Ovary (tissue), 9 donors: Measurements from ENCODE around the gene FAM13A. TPM values are rescaled to one million over a fixed set of nuclear protein-coding genes. Genes with fewer than 3 reads are reported as not detected.

Experiments
- DNase-seq, 5 donors: peaks; one replicate each; pipeline ENCODE4 v3.0.0-alpha.2; 2019 to 2020
- H3K27ac ChIP-seq, 2 donors: fragments of 200-600 bp; one replicate each; pipeline versions ENCODE4 v1.5.1 to v1.8.0; 2019 to 2022
- H3K27me3 ChIP-seq: fragments of 200-600 bp; one replicate; pipeline ENCODE4 v1.8.0; 2022
- H3K36me3 ChIP-seq: fragments of 200-600 bp; sonication (generic); one replicate; pipeline ENCODE4 v1.5.1; 2019
- H3K4me1 ChIP-seq: one replicate; pipeline ENCODE4 v1.8.1; 2013; ENCODE audit warnings: mild to moderate bottlenecking, moderate library complexity; ENCODE audit not compliant: insufficient read depth
- H3K4me3 ChIP-seq: fragments of 200-600 bp; sonication (generic); one replicate; pipeline ENCODE4 v1.5.1; 2017
- H3K9me3 ChIP-seq, 2 donors: fragments of 200-600 bp in 1 of 2; sonication (generic) in 1 of 2; one replicate each; pipeline versions ENCODE4 v1.5.1 to v1.8.1; 2013 to 2019; ENCODE audit warnings: mild to moderate bottlenecking in 1 of 2, moderate library complexity in 1 of 2
- EP300 ChIP-seq: sonication (generic); formaldehyde crosslinking; IDR thresholded peaks from one replicate; pipeline ENCODE4 v1.6.1; 2017; ENCODE audit warnings: antibody characterized with exemption
- POLR2A ChIP-seq: fragments of 450-650 bp; IDR thresholded peaks from one replicate; pipeline ENCODE4 v1.6.1; 2017; ENCODE audit warnings: antibody characterized with exemption, mild to moderate bottlenecking, moderate library complexity
- whole genome bisulfite sequencing, 3 donors: extraction: QIAGEN DNeasy Blood & Tissue Kit in 1 of 3; methylation state at CpG; one replicate each; pipeline versions ENCODE4 v1.1.5 to v1.1.7; 2013 to 2017; 5-methylcytosine and 5-hydroxymethylcytosine counted together
- intact Hi-C, 4 donors: fragments of 100-400 bp; cut with DNase I; formaldehyde crosslinking; loops; one replicate each; pipeline versions ENCODE4 v1.11.0 to v1.15.1; 2022 to 2023
- polyA plus RNA-seq, 2 donors: library from polyadenylated mRNA; stranded (reverse); fragments of 200-250 nt in 1 of 2; fragments of 350-450 nt in 1 of 2; fragmentation: Illumina TruSeq in 1 of 2; extraction: RNeasy Lipid Tissue Mini Kit (QIAGEN cat#74804) in 1 of 2; gene quantifications; one replicate each; pipeline ENCODE4 v1.2.3, GENCODE V29; 2013 to 2014
- total RNA-seq, 7 donors: library from RNA; depleted of rRNA in 2 of 7; stranded (reverse); fragments of >200 nt in 2 of 7; fragmentation: NEBNext Ultra II Directional in 3 of 7; extraction: Animal tissue kit (Norgen Biotek cat#: 25700) in 3 of 7; gene quantifications; one replicate each; pipeline versions ENCODE4 v1.1.0 to v1.2.4, GENCODE V29; 2016 to 2023
- TF ChIP-seq, protein P1 (sequence below), 3 donors: fragments of 450-650 bp in 2 of 3; fragments of 200-600 bp in 1 of 3; IDR thresholded peaks; one replicate each; pipeline versions ENCODE4 v1.5.1 to v1.8.0; 2016 to 2022; ENCODE audit warnings: antibody characterized with exemption in 3 of 3, mild to moderate bottlenecking in 1 of 3
- donor health status: DM: no; HTN: no; CAD: no; lungs with moderate emphysema.
- donor health status: DM: no; HTN: no; CAD: no.
- donor health status: Bipolar disorder and iron deficiency.
- donor health status: DM: yes; HTN: yes; CAD: no.
- donor health status: DM: no; HTN: no; CAD: no.
- donor health status: DM: yes; HTN: yes; CAD: no.

FAM13A gene
- total and polyA plus RNA-seq, 9 donors: 16.7 to 51.8 (median 38.0) TPM

DNA sequence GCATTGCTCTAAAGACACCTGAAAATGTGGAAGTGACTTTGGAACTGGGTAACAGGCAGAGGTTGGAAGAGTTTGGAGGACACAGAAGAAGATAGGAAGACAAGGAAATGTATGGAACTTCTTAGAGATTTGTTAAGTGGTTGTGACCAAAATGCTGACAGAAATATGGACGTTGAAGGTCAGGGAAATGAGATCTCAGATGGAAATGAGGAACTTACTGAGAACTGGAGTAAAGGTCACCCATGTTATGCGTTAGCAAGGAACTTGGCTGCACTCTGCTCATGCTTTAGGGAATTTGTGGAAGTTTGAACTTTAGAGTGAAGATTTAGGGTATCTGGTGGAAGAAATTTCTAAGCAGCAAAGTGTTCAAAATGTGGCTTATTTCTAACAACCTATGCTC lies 99.4 kb downstream of the FAM13A start:
- DNase-seq: no peak
- H3K27me3 ChIP-seq: no peaks in the 10 kb centered on the region
- TF ChIP-seq POLR2A: no peak
- TF ChIP-seq EP300: no peak
- TF ChIP-seq, protein P1, sequence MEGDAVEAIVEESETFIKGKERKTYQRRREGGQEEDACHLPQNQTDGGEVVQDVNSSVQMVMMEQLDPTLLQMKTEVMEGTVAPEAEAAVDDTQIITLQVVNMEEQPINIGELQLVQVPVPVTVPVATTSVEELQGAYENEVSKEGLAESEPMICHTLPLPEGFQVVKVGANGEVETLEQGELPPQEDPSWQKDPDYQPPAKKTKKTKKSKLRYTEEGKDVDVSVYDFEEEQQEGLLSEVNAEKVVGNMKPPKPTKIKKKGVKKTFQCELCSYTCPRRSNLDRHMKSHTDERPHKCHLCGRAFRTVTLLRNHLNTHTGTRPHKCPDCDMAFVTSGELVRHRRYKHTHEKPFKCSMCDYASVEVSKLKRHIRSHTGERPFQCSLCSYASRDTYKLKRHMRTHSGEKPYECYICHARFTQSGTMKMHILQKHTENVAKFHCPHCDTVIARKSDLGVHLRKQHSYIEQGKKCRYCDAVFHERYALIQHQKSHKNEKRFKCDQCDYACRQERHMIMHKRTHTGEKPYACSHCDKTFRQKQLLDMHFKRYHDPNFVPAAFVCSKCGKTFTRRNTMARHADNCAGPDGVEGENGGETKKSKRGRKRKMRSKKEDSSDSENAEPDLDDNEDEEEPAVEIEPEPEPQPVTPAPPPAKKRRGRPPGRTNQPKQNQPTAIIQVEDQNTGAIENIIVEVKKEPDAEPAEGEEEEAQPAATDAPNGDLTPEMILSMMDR (IDR thresholded peaks at IDR 0.05): no peak
- H3K36me3 ChIP-seq: no peaks in the 10 kb centered on the region
- intact Hi-C loops: no loop called here
- no peak overlapping the region for H3K27ac ChIP-seq
- H3K9me3 ChIP-seq: no peaks in the 10 kb centered on the region
- H3K4me1 ChIP-seq: no peaks in the 10 kb centered on the region
- no peak overlapping the region for H3K4me3 ChIP-seq
- WGBS, 3 donors: 55 to 68% (median 58%) methylated on average over 2 of the region's 2 CpGs

DNA sequence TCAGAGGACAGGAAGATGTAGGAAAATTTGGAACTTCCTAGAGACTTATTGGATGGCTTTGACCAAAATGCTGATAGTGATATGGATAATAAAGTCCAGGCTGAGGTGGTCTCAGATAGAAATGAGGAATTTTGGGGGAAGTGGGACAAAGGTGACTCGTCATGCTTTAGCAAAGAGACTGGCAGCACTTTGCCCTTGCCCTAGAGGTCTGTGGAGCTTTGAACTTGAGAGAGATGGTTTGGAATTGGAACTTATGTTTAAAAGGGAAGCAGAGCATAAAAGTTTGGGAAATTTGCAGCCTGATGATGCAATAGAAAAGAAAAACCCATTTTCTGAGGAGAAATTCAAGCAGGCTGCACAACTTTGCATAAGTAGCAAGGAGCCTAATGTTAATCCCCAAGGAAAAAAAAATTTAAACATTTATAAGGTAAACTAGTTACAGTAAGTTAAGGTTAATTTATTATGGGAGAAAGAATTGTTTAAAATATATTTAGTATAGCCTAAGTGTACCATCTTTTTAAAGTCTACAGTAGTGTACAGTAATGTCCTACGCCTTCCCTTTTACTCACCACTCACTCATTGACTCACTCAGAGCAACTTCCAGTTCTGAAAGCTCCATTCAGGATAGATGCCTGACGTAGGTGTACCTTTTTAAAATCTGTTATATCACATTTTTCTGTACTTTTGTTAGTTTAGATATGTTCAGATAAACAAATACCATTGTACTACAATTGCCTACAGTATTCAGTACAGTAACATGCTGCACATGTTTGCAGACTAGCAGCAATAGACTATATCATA lies 101.2 kb downstream of the FAM13A start:
- Histone ChIP-seq H3K27me3 (no peaks in the 10 kb centered on the region), H3K4me1 (peaks cover 2% of the 10 kb centered on the region), H3K27ac (no peak overlapping the region), H3K36me3 (no peaks in the 10 kb centered on the region), H3K4me3 (no peak overlapping the region), H3K9me3 (no peaks in the 10 kb centered on the region)
- 95 to 99% (median 98%) methylated on average over 3 of the region's 3 CpGs for WGBS, 3 donors
- DNase-seq: no peak
- no peak for TF ChIP-seq POLR2A
- intact Hi-C loops: no loop called here

DNA sequence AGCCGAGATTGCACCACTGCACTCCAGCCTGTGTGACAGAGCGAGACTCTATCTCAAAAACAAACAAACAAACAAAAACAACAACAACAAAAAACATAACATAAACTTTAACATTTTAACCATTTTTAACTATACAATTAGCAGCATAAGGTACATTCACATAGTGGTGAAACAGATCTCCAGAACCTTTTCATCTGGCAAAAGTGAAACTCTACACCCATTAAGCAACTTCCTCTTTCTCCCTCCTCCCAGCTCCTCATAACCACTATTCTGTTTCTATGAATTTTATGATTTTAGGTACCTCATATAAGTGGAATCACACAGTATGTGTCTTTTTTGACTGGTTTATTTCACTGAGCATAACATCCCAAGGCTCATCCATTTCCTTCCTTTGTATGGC lies 103.6 kb downstream of the FAM13A start:
- WGBS, 3 donors: 94 to 98% (median 98%) methylated on average over 2 of the region's 2 CpGs
- no peaks in the 10 kb centered on the region for H3K27me3 ChIP-seq
- no peak overlapping the region for H3K27ac ChIP-seq
- no peaks in the 10 kb centered on the region for H3K36me3 ChIP-seq
- intact Hi-C loops: no loop called here
- DNase-seq: no peak
- H3K4me3 ChIP-seq: no peak overlapping the region
- peaks cover 2% of the 10 kb centered on the region for H3K4me1 ChIP-seq
- H3K9me3 ChIP-seq: no peaks in the 10 kb centered on the region
- TF ChIP-seq EP300 (no peak), POLR2A (no peak)
- TF ChIP-seq, protein P1 (IDR thresholded peaks at IDR 0.05): no peak

DNA sequence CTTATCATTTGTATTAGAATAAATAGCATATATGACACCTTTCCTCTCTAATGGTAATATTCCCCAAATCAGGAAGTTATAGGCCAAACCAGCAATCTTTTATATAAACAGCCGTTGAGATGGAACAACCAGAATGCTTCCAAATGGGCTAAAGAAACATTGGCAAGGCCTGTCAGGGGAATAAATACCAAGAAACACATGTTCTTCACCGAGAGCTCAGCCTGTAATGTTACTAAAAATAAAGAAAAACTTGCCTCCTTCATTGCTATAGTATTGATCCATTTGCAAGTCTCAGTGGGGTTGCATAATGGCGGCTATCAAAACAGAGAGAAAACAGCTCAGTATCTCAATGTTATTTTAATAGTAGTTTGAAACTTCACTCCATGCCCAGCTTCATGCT lies 104.9 kb downstream of the FAM13A start:
- TF ChIP-seq, protein P1 (IDR thresholded peaks at IDR 0.05): no peak
- TF ChIP-seq POLR2A: no peak
- no peak for TF ChIP-seq EP300
- intact Hi-C loops: no loop called here
- H3K4me3 ChIP-seq: no peak overlapping the region
- peaks cover 2% of the 10 kb centered on the region for H3K4me1 ChIP-seq
- H3K36me3 ChIP-seq: no peaks in the 10 kb centered on the region
- WGBS, 3 donors: 59 to 73% (median 66%) methylated on average over 3 of the region's 3 CpGs
- DNase-seq: no peak
- no peaks in the 10 kb centered on the region for H3K27me3 ChIP-seq
- no peak overlapping the region for H3K27ac ChIP-seq
- H3K9me3 ChIP-seq: no peaks in the 10 kb centered on the region

DNA sequence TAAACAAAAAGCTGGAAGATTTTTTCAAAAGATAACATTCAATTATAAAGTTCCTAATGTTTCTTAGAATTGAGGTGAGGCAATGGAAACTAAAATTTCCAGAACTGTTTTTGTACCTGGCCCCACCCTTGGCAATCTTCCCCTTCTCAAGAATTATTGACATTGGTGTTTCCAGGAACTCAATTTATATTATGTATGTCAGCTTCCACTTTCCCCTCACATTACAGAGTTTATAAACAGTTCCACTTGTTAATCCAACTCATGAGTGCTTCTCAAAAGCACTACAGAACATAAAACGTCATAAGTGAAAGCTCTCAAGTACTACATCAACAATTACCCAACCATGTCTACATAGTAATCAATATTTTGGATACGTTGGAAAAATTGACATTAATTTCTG lies 107.4 kb downstream of the FAM13A start:
- H3K27ac ChIP-seq: no peak overlapping the region
- H3K4me1 ChIP-seq: peaks cover 2% of the 10 kb centered on the region
- no peak for DNase-seq
- H3K4me3 ChIP-seq: no peak overlapping the region
- 93 to 96% (median 95%) methylated on average over 2 of the region's 2 CpGs for WGBS, 3 donors
- no peaks in the 10 kb centered on the region for H3K36me3 ChIP-seq
- intact Hi-C loops: no loop called here
- H3K27me3 ChIP-seq: no peaks in the 10 kb centered on the region
- H3K9me3 ChIP-seq: no peaks in the 10 kb centered on the region
- TF ChIP-seq EP300 (no peak), POLR2A (no peak)
- TF ChIP-seq, protein P1 (IDR thresholded peaks at IDR 0.05): no peak
